ENCODE data around the gene CFAP69. TPM values are rescaled to one million over a fixed set of nuclear protein-coding genes. Genes with fewer than 3 reads are reported as not detected.
"Not testable (repeated sequence)": the region's sequence is repeated elsewhere in the genome, so short reads cannot be mapped to it uniquely, and the experiment has no call there.

The CFAP69 gene
- total RNA-seq, 2 experiments from 2014 or later = not detected

DNA sequence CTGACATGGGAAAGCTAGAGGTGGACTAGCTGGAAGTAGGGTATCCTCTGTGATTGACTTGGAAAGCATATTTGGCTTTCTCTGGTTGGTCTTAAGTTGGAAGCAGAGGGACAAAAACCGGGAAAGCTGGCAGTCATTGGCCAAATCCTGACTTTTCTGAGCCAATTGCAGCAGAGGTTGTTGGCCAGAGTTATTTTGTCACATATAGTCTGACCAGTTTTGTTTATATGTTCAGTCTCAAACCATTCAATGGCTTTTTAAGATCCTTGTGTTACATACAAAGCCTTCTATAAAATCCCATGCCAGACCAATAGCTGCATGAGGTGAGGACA lies 6.3 kb downstream of the CFAP69 start:
- Histone ChIP-seq H3K27me3 (ENCODE audit: control insufficient read depth in 1 of 2, insufficient read depth in 2 of 2, low read length in 2 of 2) (peaks cover 6 to 33% of the 10 kb centered on the region in 2 experiments), H3K27ac (ENCODE audit: low read depth in 1 of 2, low read length in 2 of 2) (no peak overlapping the region), H3K4me3 (ENCODE audit: low read length) (no peak overlapping the region), H3K36me3 (ENCODE audit: insufficient read depth, low read length) (no peaks in the 10 kb centered on the region), H3K4me1 (ENCODE audit: insufficient read depth, low read length) (no peaks in the 10 kb centered on the region), H3K9me3 (ENCODE audit: control insufficient read depth in 1 of 2, insufficient read depth in 1 of 2, low read length in 2 of 2) (no peaks in the 10 kb centered on the region)
- POLR2A ChIA-PET = no interaction called here
- CTCF ChIA-PET = no interaction called here
- peaks cover 1% of the 10 kb centered on the region for H3K4me1 Mint-ChIP-seq (ENCODE audit: low read depth)
- H3K27me3 Mint-ChIP-seq = peaks cover 66% of the 10 kb centered on the region
- intact Hi-C loops (cut with DNase I, micrococcal nuclease) = no loop called here
- TF ChIP-seq, protein P1, sequence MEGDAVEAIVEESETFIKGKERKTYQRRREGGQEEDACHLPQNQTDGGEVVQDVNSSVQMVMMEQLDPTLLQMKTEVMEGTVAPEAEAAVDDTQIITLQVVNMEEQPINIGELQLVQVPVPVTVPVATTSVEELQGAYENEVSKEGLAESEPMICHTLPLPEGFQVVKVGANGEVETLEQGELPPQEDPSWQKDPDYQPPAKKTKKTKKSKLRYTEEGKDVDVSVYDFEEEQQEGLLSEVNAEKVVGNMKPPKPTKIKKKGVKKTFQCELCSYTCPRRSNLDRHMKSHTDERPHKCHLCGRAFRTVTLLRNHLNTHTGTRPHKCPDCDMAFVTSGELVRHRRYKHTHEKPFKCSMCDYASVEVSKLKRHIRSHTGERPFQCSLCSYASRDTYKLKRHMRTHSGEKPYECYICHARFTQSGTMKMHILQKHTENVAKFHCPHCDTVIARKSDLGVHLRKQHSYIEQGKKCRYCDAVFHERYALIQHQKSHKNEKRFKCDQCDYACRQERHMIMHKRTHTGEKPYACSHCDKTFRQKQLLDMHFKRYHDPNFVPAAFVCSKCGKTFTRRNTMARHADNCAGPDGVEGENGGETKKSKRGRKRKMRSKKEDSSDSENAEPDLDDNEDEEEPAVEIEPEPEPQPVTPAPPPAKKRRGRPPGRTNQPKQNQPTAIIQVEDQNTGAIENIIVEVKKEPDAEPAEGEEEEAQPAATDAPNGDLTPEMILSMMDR (IDR thresholded peaks at IDR 0.05) = no peak
- ATAC-seq (ENCODE audit: poor library complexity) (no peak), DNase-seq (no peak)
- peaks cover 2% of the 10 kb centered on the region for H3K9me3 Mint-ChIP-seq
- H3K4me3 Mint-ChIP-seq = no peak overlapping the region
- no peaks in the 10 kb centered on the region for H3K36me3 Mint-ChIP-seq (ENCODE audit: low read depth)
- H3K27ac Mint-ChIP-seq = no peak overlapping the region

DNA sequence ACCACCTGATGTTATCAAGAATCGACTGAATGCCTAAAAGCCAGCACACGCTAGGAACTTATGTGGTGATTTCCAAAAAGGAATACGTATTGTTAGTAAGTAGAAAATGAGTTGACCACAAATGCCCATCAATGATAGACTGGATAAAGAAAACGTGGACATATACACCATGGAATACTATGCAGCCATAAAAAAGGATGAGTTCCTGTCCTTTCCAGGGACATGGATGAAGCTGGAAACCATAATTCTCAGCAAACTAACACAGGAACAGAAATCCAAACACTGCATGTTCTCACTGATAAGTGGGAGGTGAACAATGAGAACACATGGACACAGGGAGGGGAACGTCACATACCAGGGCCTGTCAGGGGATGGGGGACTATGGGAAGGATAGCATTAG lies 11.0 kb downstream of the CFAP69 start:
- POLR2A ChIA-PET; H3K9me3 Mint-ChIP-seq; H3K4me1 Mint-ChIP-seq (ENCODE audit: low read depth); H3K27ac Mint-ChIP-seq; CTCF ChIA-PET; H3K4me1 ChIP-seq (ENCODE audit: insufficient read depth, low read length); H3K4me3 ChIP-seq (ENCODE audit: low read length); H3K4me3 Mint-ChIP-seq; H3K36me3 ChIP-seq (ENCODE audit: insufficient read depth, low read length); intact Hi-C loops (cut with DNase I, micrococcal nuclease); H3K27ac ChIP-seq (ENCODE audit: low read depth in 1 of 2, low read length in 2 of 2); H3K36me3 Mint-ChIP-seq (ENCODE audit: low read depth); H3K9me3 ChIP-seq (ENCODE audit: control insufficient read depth in 1 of 2, insufficient read depth in 1 of 2, low read length in 2 of 2); DNase-seq; ATAC-seq (ENCODE audit: poor library complexity): not testable (repeated sequence)
- H3K27me3 Mint-ChIP-seq = peaks cover 61% of the 10 kb centered on the region
- peaks cover 3 to 19% of the 10 kb centered on the region in 2 experiments for H3K27me3 ChIP-seq (ENCODE audit: control insufficient read depth in 1 of 2, insufficient read depth in 2 of 2, low read length in 2 of 2)

DNA sequence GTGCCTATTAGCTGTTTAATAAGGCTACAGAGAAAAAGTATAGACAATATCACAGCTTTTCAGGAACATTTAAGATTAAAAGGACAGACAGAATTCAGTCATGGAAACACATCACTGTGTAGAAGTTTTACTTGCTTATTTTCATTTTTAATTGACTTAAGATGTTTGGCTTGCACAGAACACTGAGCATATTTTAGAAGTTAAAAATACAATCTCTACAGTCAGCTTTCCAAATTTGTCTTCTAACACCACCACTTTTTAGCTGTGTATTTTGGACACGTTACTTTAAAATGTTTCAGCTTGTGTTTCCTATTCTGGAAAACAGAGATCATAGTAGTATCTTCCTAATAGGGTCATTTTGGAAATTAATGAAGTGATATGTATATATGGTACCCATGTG lies 11.8 kb downstream of the CFAP69 start:
- ATAC-seq (ENCODE audit: poor library complexity) = no peak
- CTCF ChIA-PET = no interaction called here
- TF ChIP-seq, protein P1 (IDR thresholded peaks at IDR 0.05) = no peak
- Mint-ChIP-seq H3K27me3 (peaks cover 62% of the 10 kb centered on the region), H3K9me3 (peaks cover 2% of the 10 kb centered on the region), H3K4me3 (no peak overlapping the region), H3K36me3 (ENCODE audit: low read depth) (no peaks in the 10 kb centered on the region), H3K4me1 (ENCODE audit: low read depth) (no peaks in the 10 kb centered on the region), H3K27ac (no peak overlapping the region)
- Histone ChIP-seq H3K27ac (ENCODE audit: low read depth in 1 of 2, low read length in 2 of 2) (no peak overlapping the region), H3K36me3 (ENCODE audit: insufficient read depth, low read length) (no peaks in the 10 kb centered on the region), H3K4me3 (ENCODE audit: low read length) (no peak overlapping the region), H3K9me3 (ENCODE audit: control insufficient read depth in 1 of 2, insufficient read depth in 1 of 2, low read length in 2 of 2) (no peaks in the 10 kb centered on the region), H3K27me3 (ENCODE audit: control insufficient read depth in 1 of 2, insufficient read depth in 2 of 2, low read length in 2 of 2) (peaks cover 3 to 12% of the 10 kb centered on the region in 2 experiments), H3K4me1 (ENCODE audit: insufficient read depth, low read length) (no peaks in the 10 kb centered on the region)
- no peak for DNase-seq
- intact Hi-C loops (cut with DNase I, micrococcal nuclease) = no loop called here
- POLR2A ChIA-PET = no interaction called here

DNA sequence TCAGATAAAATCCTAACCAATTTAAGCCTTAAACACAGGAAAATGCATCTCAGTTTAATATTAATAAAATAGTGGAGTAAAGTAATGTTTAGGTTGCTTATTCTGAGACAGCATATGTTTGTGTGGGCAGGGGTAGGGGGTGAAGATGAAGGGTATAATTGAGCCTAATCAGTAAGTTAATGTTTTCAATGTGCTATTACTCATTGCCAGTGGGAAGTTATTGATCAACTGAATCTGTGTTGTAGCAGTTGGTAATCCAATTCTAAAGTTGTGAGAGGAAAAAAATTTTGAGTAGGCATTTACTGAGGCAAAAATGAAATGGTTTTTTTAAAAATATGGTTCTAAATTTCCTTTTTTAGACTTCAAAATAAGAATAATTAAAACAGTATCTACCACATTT lies 16.5 kb downstream of the CFAP69 start:
- Histone ChIP-seq H3K9me3 (ENCODE audit: control insufficient read depth in 1 of 2, insufficient read depth in 1 of 2, low read length in 2 of 2) (no peaks in the 10 kb centered on the region), H3K27ac (ENCODE audit: low read depth in 1 of 2, low read length in 2 of 2) (no peak overlapping the region), H3K36me3 (ENCODE audit: insufficient read depth, low read length) (no peaks in the 10 kb centered on the region), H3K27me3 (ENCODE audit: control insufficient read depth in 1 of 2, insufficient read depth in 2 of 2, low read length in 2 of 2) (no peaks in the 10 kb centered on the region), H3K4me3 (ENCODE audit: low read length) (no peak overlapping the region), H3K4me1 (ENCODE audit: insufficient read depth, low read length) (no peaks in the 10 kb centered on the region)
- TF ChIP-seq, protein P1 (IDR thresholded peaks at IDR 0.05) = no peak
- DNase-seq (no peak), ATAC-seq (ENCODE audit: poor library complexity) (no peak)
- ChIA-PET POLR2A (no interaction called here), CTCF (interaction anchor here (1.0 kb wide), 1 partner anchor 107 kb away, joined by 3 read pairs; the partner anchor contains the start of gene STEAP1)
- Mint-ChIP-seq H3K27me3 (peaks cover 42% of the 10 kb centered on the region), H3K4me3 (no peak overlapping the region), H3K4me1 (ENCODE audit: low read depth) (no peaks in the 10 kb centered on the region), H3K9me3 (no peaks in the 10 kb centered on the region), H3K27ac (no peak overlapping the region), H3K36me3 (ENCODE audit: low read depth) (no peaks in the 10 kb centered on the region)
- intact Hi-C loops (cut with DNase I, micrococcal nuclease) = no loop called here

Measured in CD4-positive, alpha-beta T cell (primary cell).